HG02884 (cell line): ENCODE measurements around the gene KRT6C.
"Not testable (repeated sequence)": the region's sequence is repeated elsewhere in the genome, so short reads cannot be mapped to it uniquely, and the experiment has no call there.

Experiments
- ATAC-seq: cut with Tn5 transposase; IDR thresholded peaks from one replicate; pipeline ENCODE4 v1.9.1; 2021; ENCODE audit warnings: mild to moderate bottlenecking, moderate library complexity; ENCODE audit not compliant: unreplicated experiment

The KRT6C gene

GRCh38 chr12:52461693-52462092 is 11.9 kb downstream of the KRT6C start:
- no peak for ATAC-seq

DNA sequence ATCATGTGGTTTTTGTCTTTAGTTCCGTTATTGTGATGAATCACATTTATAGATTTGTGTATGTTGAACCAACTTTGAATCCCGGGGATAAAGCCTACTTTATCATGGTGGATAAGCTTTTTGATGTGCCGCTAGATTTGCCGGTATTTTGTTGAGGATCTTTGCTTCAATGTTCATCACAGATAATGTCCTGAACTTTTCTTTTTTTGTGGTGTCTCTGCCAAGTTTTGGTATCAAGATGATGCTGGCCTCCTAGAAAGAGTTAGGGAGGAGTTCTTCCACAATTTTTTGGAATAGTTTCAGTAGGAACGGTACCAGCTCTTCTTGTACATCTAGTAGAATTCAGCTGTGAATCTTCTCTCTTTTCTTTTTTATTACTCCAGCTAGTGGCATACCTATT is 14.7 kb downstream of the KRT6C start:
- no peak for ATAC-seq

DNA sequence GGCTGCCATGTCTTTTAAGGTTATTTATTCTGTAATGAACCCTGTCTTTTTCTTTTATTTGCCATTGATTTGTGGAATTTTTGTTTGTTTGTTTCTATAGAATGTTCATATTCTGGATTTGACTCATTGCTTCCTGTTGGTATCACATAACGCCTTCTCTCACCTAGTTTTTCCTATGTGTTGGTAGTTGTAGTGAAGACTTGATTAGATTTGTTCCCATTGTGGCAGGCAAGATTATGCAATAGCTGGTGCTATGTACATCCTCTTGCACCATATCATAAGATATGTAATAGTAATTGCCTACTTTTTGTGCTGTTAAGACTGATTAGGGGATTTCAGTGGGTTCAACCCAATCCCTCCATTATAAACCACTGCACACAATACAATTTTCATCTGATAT is 17.8 kb downstream of the KRT6C start:
- ATAC-seq: no peak

DNA sequence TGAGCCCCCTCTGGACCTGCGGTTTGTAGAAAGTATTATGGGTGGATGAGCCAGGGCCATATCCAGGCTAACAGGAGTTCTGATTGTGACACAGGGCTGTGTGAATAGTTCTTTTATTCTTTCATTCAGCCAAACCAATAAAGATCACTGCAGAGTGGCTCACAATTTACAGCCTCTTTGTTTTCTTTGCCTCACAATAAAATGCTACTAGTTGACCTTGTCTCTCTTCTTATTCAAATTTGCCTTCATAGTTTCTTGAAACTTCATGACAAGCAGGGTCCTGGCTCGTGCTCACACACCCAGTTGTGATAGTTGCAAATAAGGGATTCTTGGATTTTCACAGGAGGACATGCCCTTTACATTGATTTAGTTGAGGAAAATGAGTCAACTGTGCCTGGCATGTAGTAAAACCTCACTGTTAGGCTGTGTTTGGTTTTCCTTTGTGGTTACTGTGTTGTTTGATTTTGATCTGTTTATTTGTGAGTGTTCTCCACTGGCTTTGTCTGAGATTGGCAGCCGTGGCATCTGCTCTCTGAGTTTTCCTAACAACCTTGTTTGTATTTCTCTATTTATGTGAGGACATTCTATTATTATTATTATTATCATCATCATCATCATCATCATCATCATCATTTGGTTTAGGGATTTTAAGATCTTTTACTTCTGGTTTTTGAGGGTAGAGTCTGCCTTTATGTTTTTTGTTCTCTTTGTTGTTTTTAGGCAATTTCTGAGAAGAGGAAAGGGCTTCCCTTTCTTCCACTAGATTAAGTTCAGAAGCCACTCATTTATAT is 19.0 kb downstream of the KRT6C start:
- no peak for ATAC-seq

DNA sequence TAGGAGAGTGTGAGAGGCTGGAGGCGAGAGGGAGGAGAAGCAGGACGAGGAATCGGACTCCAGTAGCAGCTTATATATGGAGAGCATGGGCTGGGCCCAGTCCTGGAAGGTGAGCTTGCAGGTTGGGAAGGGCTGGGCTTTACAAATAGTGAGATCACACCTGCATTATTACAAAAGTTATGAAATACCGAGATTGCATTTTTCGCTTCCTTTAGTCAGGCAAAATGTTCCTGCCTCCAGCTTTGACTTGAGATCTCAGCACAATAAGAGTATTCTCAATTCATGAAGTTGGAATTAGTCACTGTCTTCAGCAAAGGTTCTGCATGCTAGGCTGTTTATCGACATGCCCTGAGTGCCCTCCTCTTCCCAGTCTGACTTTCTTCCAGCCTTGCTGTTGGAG is 21.5 kb downstream of the KRT6C start, which contains the start of gene KRT6B:
TSS of gene KRT6B (minus strand) at position 46 of the 400 bp plus-strand sequence. CDS start 68 bp downstream, outside the sequence.
- ATAC-seq: no peak

GRCh38 chr12:52448228-52448627 is 25.4 kb downstream of the KRT6C start:
- no peak for ATAC-seq

DNA sequence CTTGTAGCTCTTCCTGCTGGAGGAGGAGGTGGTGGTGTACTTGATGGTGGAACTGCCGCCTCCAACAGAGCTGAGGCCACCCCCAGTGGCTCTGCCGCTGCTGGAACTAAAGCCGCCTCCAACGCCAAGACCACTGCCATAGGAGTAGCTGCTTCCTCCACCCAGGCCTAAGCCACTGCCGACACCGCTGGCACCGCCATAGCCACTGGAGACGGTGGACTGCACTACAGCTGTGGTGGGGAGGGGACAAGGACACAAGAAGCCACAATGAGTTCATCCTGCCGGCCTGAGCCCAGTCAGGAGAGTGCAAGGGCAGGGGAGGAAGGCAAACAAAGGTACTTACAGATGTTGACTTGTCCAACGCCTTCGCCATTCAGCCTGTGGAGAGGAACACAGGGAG is 26.4 kb downstream of the KRT6C start:
- not testable (repeated sequence) for ATAC-seq

DNA sequence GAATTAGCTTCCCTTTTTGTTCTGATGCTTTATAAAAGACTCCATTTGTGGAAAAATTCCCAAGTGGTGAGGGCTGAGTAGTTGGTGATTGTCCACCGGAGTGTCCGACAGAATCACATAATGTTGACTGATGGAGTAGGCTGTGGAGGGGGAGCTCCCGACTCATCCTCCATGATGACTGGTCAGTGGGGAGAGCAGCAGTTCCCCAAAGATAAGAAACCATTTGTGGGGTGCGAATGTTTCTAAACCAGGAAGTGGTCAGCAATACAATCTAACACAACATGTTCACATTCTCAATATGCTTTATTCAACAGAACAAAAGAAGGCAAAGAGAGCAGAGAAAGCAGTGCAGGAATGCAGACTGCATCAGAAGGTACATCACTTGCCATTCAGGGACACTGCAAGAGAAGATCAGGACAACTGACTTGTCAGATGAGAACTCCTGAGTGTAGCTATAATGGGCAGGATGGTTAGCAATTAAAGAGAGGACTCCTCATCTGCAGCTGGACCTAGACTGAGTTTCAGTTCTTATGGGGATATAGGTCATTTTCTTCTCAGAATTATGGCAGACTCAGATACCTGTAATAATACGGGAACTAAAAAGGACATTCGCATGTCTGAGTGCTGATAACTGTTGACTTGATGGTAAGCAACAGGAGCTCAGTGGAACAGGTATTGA is 27.1 kb downstream of the KRT6C start:
- ATAC-seq: no peak

DNA sequence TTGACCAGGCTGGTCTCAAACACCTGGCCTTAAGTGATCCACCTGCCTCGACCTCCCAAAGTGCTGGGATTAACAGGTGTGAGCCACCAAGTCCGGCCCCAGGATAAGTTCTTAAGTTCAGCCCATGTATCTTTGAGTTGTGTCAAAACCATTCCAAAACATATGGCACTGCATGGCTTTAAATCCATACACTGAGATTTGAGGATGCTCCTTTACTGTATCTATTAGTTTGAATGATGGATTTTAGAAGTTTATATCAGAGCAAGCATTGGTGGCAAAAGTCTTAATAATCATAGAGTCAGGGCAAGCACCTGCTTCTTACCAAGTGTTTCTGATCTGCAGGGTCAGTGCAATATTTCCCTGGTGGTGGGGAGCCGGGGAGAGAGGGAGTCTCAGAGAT is 27.7 kb downstream of the KRT6C start:
- no peak for ATAC-seq

- ATAC-seq: no peak
Measured at GRCh38 chr12:52444647-52445595, 28.7 kb downstream of the KRT6C start.

DNA sequence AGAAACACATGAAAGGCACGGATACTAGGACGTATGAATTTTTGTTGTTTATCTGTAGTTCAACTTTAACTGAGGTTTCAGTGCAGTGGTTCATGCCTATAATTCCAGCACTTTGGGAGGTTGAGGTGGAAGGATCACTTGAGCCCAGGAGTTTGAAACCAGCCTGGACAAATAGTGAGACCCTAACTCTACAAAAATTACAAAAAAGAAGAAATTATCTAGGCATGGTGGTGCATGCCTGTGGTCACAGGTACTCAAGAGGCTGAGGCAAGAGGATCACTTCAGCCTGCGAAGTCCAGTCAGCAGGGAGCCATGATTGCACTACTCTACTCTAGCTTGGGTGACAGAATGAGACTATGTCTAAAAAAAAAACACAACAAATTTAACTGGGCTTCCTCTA is 29.6 kb downstream of the KRT6C start:
- no peak for ATAC-seq

DNA sequence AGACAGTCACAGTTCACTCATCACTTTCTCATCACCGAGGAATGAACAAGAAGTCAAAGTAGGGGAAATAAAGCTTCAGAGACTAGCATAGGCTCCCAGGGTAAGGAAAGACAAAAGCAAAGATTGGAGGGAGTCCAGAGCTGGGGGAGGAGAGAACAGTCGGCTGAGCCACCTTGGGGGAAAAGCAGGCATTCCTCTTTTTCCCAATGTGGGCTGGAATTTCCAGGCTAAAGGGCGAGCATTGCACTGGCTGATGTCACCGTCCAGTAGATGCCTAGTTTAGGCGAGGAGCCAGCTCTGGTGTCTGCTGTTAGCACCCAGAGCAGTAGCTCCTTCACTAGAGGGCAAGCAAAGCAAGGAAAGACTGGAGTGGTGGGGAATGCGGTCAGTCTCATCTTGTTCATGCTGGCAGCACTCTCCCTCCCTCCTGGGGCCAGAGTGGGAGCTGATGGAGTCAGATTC is 31.0 kb downstream of the KRT6C start:
- no peak for ATAC-seq

- ATAC-seq: no peak
Measured at GRCh38 chr12:52441320-52441911, 32.2 kb downstream of the KRT6C start.

DNA sequence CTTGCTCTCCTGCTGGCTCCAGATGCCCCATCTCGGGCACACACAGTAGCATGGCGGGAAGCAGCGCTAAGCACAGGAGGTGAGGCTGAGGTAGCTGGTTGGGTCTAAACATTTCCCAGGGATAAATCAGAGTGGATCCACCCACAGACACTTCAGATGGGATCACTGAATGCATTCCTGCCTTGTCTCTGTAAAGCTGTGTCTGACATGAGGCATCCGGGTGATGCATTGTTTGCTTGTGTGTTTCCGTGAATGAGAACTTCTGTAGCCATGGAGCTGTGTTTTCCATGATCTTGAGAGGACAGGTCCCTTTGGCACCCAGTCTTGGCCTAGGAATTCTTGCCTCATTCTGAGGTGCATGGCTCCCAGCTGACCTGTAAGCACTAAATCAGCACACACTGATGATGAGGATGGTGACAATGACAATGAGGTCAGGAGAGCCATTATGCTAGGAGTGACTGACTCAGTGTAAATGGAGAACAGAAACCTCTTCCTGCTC is 32.7 kb downstream of the KRT6C start:
- no peak for ATAC-seq

- ATAC-seq: no peak
Measured at GRCh38 chr12:52439845-52440244, 33.8 kb downstream of the KRT6C start.

GRCh38 chr12:52439420-52439819 is 34.2 kb downstream of the KRT6C start:
- no peak for ATAC-seq

GRCh38 chr12:52438305-52439301 is 35.0 kb downstream of the KRT6C start:
- no peak for ATAC-seq

- ATAC-seq: no peak
Measured at GRCh38 chr12:52437508-52437907, 36.1 kb downstream of the KRT6C start.

DNA sequence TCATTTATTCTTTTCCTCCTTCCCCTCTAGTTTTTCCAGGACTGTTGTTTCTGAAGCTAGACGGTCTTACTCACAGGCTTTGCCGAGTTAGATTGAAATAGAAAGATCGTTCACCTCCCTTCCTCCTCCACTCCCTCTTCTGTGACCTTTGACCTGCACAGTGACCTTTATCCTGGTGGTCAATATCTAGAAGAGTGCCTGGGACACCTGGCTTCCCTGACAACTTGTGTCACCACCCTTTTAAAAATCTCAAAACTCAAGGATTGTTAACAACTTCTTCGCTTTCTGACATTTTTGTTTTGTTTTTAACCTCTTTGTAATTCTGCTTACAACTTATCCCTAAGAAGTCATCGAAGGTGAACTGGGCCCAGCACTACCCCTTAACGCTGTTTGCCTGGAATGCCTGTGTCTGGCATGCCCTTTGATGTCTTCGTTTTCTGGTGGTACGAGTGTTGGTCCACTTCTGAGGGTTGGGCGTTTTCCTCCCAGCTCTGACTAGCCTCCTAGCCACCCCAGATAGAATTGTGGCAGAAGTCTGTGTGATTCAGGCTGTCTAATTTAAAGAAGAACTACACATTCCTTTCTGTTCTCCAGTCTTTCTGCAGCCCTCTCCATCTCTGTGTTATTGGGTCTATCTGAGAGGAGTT is 36.7 kb downstream of the KRT6C start:
- ATAC-seq: no peak
